ENCODE results near the gene TACR2. TPM values are rescaled to one million over a fixed set of nuclear protein-coding genes. Genes with fewer than 3 reads are reported as not detected.

The TACR2 gene
- total RNA-seq, 1 experiment from 2014 or later: 0.26 TPM

- Mint-ChIP-seq H3K36me3 (ENCODE audit: insufficient read depth, unreplicated experiment) (peaks cover 26% of the 10 kb centered on the region), H3K9me3 (ENCODE audit: low read depth, unreplicated experiment) (no peaks in the 10 kb centered on the region), H3K4me1 (ENCODE audit: low read depth, unreplicated experiment) (peaks cover 65% of the 10 kb centered on the region), H3K27me3 (ENCODE audit: unreplicated experiment) (no peaks in the 10 kb centered on the region), H3K27ac (ENCODE audit: unreplicated experiment) (no peak overlapping the region), H3K4me3 (ENCODE audit: low read depth, unreplicated experiment) (no peak overlapping the region)
- no peak for DNase-seq
- TF ChIP-seq CTCF (IDR thresholded peaks at IDR 0.05; ENCODE audit: unreplicated experiment): no peak
- BruUV-seq (replicated peaks): no TSS peak
- CTCF ChIA-PET: interaction anchor here (0.5 to 0.8 kb wide), 2 partner anchors 14 to 25 kb away, joined by 3 to 5 read pairs; no protein-coding TSS in a partner anchor
- intact Hi-C loops (cut with micrococcal nuclease; ENCODE audit: unreplicated experiment): no loop called here
Measured at GRCh38 chr10:69443354-69443753, 26.6 kb upstream of the TACR2 start.

GRCh38 chr10:69439813-69440506, 23.2 kb upstream of the TACR2 start:
- CTCF ChIA-PET: interaction anchor here (0.6 to 3.0 kb wide), 7 partner anchors 9 to 299 kb away, joined by 3 to 43 read pairs (median 9); partner anchors contain the start of gene TSPAN15
- no peak for TF ChIP-seq CTCF (IDR thresholded peaks at IDR 0.05; ENCODE audit: unreplicated experiment)
- Mint-ChIP-seq H3K27ac (ENCODE audit: unreplicated experiment) (peak overlapping the region; percentile 80), H3K36me3 (ENCODE audit: insufficient read depth, unreplicated experiment) (peaks cover 17% of the 10 kb centered on the region), H3K4me3 (ENCODE audit: low read depth, unreplicated experiment) (no peak overlapping the region), H3K9me3 (ENCODE audit: low read depth, unreplicated experiment) (peaks cover 2% of the 10 kb centered on the region), H3K4me1 (ENCODE audit: low read depth, unreplicated experiment) (peaks cover 57% of the 10 kb centered on the region), H3K27me3 (ENCODE audit: unreplicated experiment) (no peaks in the 10 kb centered on the region)
- no TSS peak for BruUV-seq (replicated peaks)
- intact Hi-C loops (cut with micrococcal nuclease; ENCODE audit: unreplicated experiment): loop anchor here (2.0 kb wide), 1 partner anchor 15 kb away; no protein-coding TSS in a partner anchor
- peak; percentile 76 for DNase-seq

GRCh38 chr10:69439350-69439739, 22.6 kb upstream of the TACR2 start:
- DNase-seq: peak; percentile 57
- Mint-ChIP-seq H3K27me3 (ENCODE audit: unreplicated experiment) (no peaks in the 10 kb centered on the region), H3K36me3 (ENCODE audit: insufficient read depth, unreplicated experiment) (peaks cover 17% of the 10 kb centered on the region), H3K4me3 (ENCODE audit: low read depth, unreplicated experiment) (peak overlapping the region; percentile 14), H3K9me3 (ENCODE audit: low read depth, unreplicated experiment) (peaks cover 2% of the 10 kb centered on the region), H3K4me1 (ENCODE audit: low read depth, unreplicated experiment) (peaks cover 53% of the 10 kb centered on the region), H3K27ac (ENCODE audit: unreplicated experiment) (peak overlapping the region; percentile 80)
- BruUV-seq (replicated peaks): no TSS peak
- intact Hi-C loops (cut with micrococcal nuclease; ENCODE audit: unreplicated experiment): loop anchor here (2.0 kb wide), 1 partner anchor 15 kb away; no protein-coding TSS in a partner anchor
- CTCF ChIA-PET: interaction anchor here (0.7 to 3.0 kb wide), 5 partner anchors 9 to 72 kb away, joined by 7 to 43 read pairs (median 10); partner anchors contain the start of gene TSPAN15
- no peak for TF ChIP-seq CTCF (IDR thresholded peaks at IDR 0.05; ENCODE audit: unreplicated experiment)

- DNase-seq: peak; percentile 62
- CTCF ChIA-PET: interaction anchor here (0.6 to 3.0 kb wide), 9 partner anchors 10 to 191 kb away, joined by 3 to 43 read pairs (median 4); partner anchors contain the start of gene TSPAN15
- Mint-ChIP-seq H3K27ac (ENCODE audit: unreplicated experiment) (peak overlapping the region; percentile 80), H3K9me3 (ENCODE audit: low read depth, unreplicated experiment) (peaks cover 2% of the 10 kb centered on the region), H3K4me1 (ENCODE audit: low read depth, unreplicated experiment) (peaks cover 52% of the 10 kb centered on the region), H3K27me3 (ENCODE audit: unreplicated experiment) (no peaks in the 10 kb centered on the region), H3K36me3 (ENCODE audit: insufficient read depth, unreplicated experiment) (peaks cover 17% of the 10 kb centered on the region), H3K4me3 (ENCODE audit: low read depth, unreplicated experiment) (peak overlapping the region; percentile 14)
- TSS peak; percentile 96 for BruUV-seq (replicated peaks)
- intact Hi-C loops (cut with micrococcal nuclease; ENCODE audit: unreplicated experiment): loop anchor here (2.0 kb wide), 1 partner anchor 14 kb away; no protein-coding TSS in a partner anchor
- TF ChIP-seq CTCF (IDR thresholded peaks at IDR 0.05; ENCODE audit: unreplicated experiment): no peak
Measured at GRCh38 chr10:69438536-69439349, 22.0 kb upstream of the TACR2 start.

Data from Calu3 (cell line).